GM21723 (cell line): ENCODE data around the gene KCNK5.

ENCODE experiments used
- ATAC-seq: cut with Tn5 transposase; IDR thresholded peaks from one replicate; pipeline ENCODE4 v1.9.1; 2021; ENCODE audit warnings: mild to moderate bottlenecking, moderate library complexity; ENCODE audit not compliant: unreplicated experiment

KCNK5 gene

GRCh38 chr6:39199231-39199940, 29.9 kb downstream of the KCNK5 start:
- ATAC-seq, result no peak

- ATAC-seq, result no peak
Measured at GRCh38 chr6:39198528-39198927, 30.7 kb downstream of the KCNK5 start.

DNA sequence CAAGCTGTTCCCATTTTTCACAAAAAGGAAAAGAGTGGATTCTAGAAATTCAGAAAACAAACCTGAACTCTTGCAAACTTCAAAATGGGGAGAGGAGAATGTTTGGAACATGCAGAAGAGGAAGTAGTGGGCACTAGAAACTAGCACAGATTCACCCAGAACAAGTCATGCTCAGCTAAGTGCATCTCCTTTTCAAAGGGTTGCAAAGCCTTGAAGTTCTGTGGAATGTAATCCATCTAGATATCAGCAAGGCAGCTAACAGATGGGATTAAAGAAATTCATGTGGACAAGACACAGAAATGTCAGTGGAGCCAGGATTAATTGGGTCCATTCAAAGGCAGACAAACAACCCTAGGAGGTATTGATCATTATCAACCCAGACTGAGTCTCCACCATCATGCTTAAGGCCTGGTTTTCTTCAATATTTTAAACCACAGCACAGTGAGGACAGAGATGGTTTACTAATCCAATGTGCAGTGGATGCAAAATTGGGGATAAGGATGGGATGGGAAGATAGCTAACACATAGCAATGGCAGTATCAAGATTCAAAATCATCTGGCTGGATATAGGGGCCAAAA, 31.3 kb downstream of the KCNK5 start:
- no peak for ATAC-seq

- ATAC-seq, result no peak
Measured at GRCh38 chr6:39197521-39197920, 31.8 kb downstream of the KCNK5 start.

DNA sequence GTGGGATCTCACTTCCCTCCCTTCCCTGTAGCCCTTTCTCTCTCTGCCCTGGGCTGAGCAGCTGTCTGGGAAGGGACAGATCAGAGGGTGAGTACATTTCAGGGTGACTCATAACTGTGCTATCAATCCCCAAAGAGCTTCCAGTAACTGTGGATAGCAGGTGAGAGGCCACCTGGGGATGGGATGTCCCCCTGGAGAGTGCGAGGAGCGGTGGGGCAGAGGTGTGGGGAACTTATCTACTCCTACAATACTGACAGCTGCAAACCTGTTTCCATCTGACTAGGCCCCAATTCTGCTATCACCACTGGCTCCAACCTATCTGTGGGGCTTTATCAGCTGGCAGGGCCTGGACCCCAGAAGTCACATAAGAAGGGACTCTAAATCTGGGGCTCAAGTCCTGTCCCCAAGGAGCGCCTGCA, 32.6 kb downstream of the KCNK5 start:
- ATAC-seq, result no peak

- ATAC-seq, result no peak
Measured at GRCh38 chr6:39195792-39196385, 33.4 kb downstream of the KCNK5 start.

GRCh38 chr6:39194466-39194865, 34.8 kb downstream of the KCNK5 start:
- ATAC-seq, result no peak

- ATAC-seq, result no peak
Measured at GRCh38 chr6:39193201-39193791, 36.0 kb downstream of the KCNK5 start.

DNA sequence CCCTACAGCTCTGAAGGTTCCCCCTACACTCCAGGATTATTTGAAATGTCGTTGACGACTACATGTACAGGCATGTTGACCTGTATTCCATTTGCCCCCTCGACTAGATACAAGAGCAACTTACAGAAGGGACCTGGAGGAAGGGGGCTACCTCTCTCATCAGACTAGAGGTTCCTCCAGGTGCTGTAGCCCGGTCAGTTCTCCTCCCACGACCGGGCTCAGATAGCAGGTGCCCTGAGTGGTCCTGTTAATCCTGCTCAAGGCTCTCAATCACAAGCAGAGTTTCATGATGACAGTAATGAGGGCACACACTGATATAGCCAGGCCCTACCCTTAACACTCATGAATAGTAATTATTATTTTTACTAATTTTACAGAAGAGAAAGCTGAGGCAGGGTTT, 36.5 kb downstream of the KCNK5 start:
- no peak for ATAC-seq

DNA sequence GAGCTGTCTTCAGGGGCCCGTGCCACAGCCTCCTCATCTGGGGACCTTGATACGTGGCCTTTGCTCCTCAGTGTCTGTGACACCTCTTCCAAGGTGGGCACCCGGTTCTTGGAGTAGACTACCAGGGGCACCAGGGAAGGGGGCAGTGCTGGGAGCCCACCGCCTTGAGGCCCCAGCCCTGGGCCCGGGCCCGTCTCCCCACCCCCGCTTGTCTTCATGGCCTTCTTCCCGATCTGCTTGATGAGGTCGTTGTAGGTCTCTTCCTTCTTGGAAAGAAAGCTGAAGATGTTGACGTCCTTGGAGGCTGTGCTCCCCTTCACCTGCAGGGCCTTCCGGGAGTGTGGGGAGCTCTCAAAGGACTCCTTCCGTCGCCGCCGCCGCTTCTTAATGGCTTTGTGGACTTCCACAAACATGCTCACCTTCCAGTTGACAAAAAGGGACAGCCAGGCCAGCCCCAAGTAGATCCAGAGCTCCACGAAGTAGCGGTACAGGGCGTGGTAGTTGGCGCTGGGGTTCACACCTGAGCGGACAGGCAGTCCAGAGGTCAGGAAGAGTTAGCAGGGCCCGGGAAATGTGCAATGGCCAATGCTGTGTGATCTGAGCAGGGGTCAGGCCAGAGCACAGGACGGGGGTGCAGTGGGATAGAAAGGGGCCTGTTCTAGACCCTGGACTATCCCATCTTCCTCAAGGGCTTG, 37.9 kb downstream of the KCNK5 start:
- no peak for ATAC-seq

GRCh38 chr6:39190545-39191235, 38.6 kb downstream of the KCNK5 start:
- ATAC-seq, result no peak

DNA sequence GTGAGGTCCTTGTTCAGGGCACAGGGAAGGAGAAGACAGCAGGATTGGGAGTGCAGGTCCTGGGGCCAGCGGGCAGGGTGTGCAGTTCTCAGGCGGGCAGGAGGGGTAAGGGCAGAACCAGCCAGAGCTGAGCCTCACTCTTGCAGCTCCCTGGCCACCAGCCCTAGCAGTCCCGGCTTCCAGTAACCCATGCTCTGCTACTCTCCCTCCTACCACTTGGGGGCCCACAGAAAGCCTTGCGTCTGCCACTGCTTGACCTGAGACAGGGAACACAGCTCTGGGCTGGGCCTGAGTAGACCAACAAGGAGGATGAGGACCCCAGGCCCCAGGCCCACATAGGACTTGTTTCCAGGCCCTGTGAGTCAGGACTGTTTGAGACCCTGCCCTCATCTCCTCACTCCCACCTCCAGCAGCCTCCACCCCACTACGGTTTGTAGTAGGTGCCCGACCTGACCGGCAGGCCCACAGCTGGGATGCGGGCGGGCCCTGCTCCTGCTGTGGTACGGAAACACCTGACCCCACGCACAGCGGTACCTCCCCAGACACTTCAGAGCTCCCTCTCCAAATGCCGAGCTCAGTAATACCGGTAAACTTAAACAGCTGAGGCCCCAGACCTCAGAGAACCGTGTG, 39.2 kb downstream of the KCNK5 start:
- ATAC-seq, result no peak

DNA sequence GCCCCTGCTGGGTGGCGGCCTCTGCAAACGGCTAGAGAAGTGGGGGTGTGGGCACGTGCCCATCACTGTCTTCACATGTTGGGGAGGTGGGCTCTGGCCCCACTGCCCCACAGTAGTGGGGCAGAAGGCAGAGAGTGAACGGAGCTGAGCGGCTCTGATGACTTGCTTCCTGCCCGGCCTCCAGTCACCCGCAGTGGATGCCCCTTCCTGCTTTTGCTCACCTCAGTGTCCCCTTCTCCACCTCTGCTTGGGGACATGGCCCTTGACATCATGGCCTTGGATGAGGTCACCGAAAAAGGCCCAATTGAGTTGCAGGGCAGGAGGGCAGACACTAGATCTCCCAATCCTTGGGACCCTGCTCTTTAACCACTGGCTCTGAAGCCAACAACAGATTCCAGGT, 40.1 kb downstream of the KCNK5 start:
- no peak for ATAC-seq

DNA sequence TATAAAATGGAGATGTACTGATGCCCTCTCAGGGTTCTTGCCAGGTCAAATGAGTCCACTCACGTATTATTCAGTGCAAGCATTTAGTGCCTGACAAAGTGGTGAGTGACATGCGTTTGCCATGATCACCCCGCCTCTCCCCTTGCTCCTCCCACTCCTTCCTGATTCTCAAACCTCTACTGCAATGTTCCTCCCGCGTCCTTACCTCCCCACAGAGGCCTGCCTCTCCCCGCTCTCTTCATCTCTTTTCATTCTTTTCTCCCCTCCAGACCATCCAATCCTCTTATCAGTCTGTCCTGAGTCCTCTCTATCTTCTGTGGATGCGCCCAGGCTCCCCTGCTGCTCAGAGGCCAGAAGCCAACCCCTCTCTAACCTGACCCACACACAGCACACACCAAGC, 40.7 kb downstream of the KCNK5 start:
- no peak for ATAC-seq

DNA sequence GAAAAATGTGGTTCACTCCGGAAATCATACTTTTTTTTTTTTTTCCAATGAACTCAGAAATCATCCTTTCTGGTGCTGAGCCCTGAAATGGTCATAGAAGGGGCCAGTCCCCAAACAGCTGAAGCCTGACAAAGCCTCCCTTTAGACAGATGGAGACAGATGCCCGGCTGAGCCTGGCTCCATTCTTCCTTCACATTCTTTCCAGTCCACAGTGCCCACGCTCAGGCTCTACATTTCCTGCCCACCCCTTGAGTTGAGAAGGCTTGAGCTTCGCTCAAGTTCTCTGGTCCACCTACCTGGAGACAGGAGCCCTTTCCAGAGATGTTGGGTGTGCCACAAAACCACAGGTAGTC, 41.2 kb downstream of the KCNK5 start:
- no peak for ATAC-seq

DNA sequence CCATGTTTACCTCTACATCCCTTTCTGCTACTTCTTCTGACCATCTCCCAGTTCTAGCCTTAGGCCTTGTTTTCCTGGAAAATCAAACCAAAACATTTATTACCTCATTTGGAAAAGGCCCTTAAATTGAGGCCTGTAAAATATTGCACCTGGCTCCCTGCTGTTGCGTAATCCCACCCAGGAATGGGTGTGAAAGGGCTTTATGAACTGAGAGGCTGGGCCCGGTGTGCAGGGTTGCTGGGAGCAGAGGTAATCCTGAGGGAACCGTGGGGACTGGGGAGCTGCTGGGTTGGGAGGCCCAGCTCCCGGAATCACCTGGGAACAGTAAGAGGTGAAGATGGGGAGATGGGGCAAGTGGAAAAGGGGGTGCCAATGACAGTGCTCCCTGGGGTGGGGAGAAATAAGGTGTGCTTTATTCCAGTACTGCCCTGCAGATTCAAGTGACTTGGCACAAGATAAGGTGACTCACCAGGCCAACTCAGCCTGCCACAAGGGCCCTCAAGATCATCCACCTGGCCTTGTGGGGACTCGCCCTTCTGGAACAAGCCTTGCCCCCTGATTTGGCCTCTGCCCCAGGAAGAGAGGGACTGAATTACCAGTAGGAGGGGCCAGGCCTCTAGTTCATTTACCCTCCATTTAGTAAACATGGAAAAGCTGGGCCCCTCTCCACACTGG, 44.2 kb downstream of the KCNK5 start:
- ATAC-seq, result no peak

- ATAC-seq, result no peak
Measured at GRCh38 chr6:39182604-39183003, 46.7 kb downstream of the KCNK5 start.

GRCh38 chr6:39181826-39182225, 47.4 kb downstream of the KCNK5 start:
- no peak for ATAC-seq

GRCh38 chr6:39181333-39181732, 47.9 kb downstream of the KCNK5 start:
- ATAC-seq, result no peak

- no peak for ATAC-seq
Measured at GRCh38 chr6:39178804-39179203, 50.5 kb downstream of the KCNK5 start.
